ENCODE results near the gene RPS25. TPM values are rescaled to one million over a fixed set of nuclear protein-coding genes. Genes with fewer than 3 reads are reported as not detected.
A peak's percentile ranks its signal among the peaks of the same experiment; 100 is the strongest.

Gene RPS25
- total RNA-seq, 1 experiment from 2014 or later: 1,083 TPM

DNA sequence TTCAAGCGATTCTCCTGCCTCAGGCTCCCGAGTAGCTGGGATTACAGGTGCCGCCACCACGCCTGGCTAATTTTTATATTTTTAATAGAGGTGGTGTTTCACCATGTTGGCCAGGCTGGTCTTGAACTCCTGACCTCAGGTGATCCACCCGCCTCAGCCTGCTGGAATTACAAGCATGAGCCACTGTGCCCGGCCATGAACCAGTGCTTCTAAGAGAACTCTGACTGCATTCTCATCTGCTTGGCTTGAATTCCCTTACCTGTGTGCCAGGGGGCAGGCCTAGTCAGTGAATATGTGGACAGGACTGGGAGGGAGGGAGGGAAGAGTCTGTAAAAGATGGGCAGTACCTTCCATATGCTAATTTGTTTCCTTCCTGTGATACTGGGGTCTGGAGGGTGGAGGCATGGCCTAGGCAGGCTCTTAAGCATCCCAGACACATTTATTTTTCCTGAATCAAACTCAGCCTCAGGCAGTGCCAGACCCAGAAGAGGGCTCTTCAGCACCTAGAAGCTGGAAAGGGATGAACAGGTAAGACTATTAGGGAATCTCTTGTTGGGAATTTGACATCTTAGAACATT lies 6.6 kb downstream of the RPS25 start:
- ChIA-PET POLR2A (interaction anchor here (0.7 kb wide), 1 partner anchor 14 kb away, joined by 4 read pairs; the partner anchor contains the start of gene CENATAC), CTCF (no interaction called here)
- TF ChIP-seq SIN3A (IDR thresholded peaks at IDR 0.05; ENCODE audit: borderline replicate concordance, insufficient read depth, low read depth, low read length): no peak
- TF ChIP-seq TCF7L2 (IDR thresholded peaks at IDR 0.05; ENCODE audit: low read depth, low read length): no peak
- TF ChIP-seq REST (IDR thresholded peaks at IDR 0.05; ENCODE audit: insufficient read depth in 1 of 2, low read depth in 2 of 2, low read length in 1 of 2): no peak
- in situ Hi-C loops (cut with HindIII; ENCODE audit: low pct_unique_long_range_greater_than_20kb, low sequenced_read_pairs) (no loop called here), intact Hi-C loops (cut with micrococcal nuclease; ENCODE audit: unreplicated experiment) (no loop called here)
- Histone ChIP-seq H3K4me3 (ENCODE audit: low read depth in 2 of 2, low read length in 2 of 2) (no peak overlapping the region), H3K9me3 (ENCODE audit: control insufficient read depth, insufficient read depth, low read depth, low read length) (no peaks in the 10 kb centered on the region), H3K36me3 (ENCODE audit: control insufficient read depth, insufficient read depth, low read length) (peaks cover 17% of the 10 kb centered on the region), H3K27me3 (ENCODE audit: control insufficient read depth, insufficient read depth, low read length) (no peaks in the 10 kb centered on the region), H3K4me1 (ENCODE audit: control insufficient read depth, insufficient read depth, low read length) (peaks cover 13% of the 10 kb centered on the region), H3K27ac (ENCODE audit: low read length) (no peak overlapping the region)
- DNase-seq (ENCODE audit: low read depth, low spot score): no peak
- peak; percentile 11 for ATAC-seq
- BruUV-seq (replicated peaks): no TSS peak

GRCh38 chr11:119006656-119007055 lies 11.5 kb downstream of the RPS25 start:
- ChIA-PET CTCF (no interaction called here), POLR2A (no interaction called here)
- no peaks in the 10 kb centered on the region for H3K9me3 ChIP-seq (ENCODE audit: control insufficient read depth, insufficient read depth, low read depth, low read length)
- TF ChIP-seq REST (IDR thresholded peaks at IDR 0.05; ENCODE audit: insufficient read depth in 1 of 2, low read depth in 2 of 2, low read length in 1 of 2) (no peak), CTCF (IDR thresholded peaks at IDR 0.05) (no peak), SIN3A (IDR thresholded peaks at IDR 0.05; ENCODE audit: borderline replicate concordance, insufficient read depth, low read depth, low read length) (no peak), POLR2AphosphoS5 (IDR thresholded peaks at IDR 0.05; ENCODE audit: low read depth, low read length) (no peak), TCF7L2 (IDR thresholded peaks at IDR 0.05; ENCODE audit: low read depth, low read length) (no peak)
- no peak overlapping the region for H3K4me3 ChIP-seq (ENCODE audit: low read depth in 2 of 2, low read length in 2 of 2)
- no peaks in the 10 kb centered on the region for H3K27me3 ChIP-seq (ENCODE audit: control insufficient read depth, insufficient read depth, low read length)
- no peak for DNase-seq (ENCODE audit: low read depth, low spot score)
- intact Hi-C loops (cut with micrococcal nuclease; ENCODE audit: unreplicated experiment): no loop called here
- no peaks in the 10 kb centered on the region for H3K36me3 ChIP-seq (ENCODE audit: control insufficient read depth, insufficient read depth, low read length)
- no peak for ATAC-seq
- BruUV-seq (replicated peaks): no TSS peak
- in situ Hi-C loops (cut with HindIII; ENCODE audit: low pct_unique_long_range_greater_than_20kb, low sequenced_read_pairs): no loop called here
- H3K4me1 ChIP-seq (ENCODE audit: control insufficient read depth, insufficient read depth, low read length): no peaks in the 10 kb centered on the region
- H3K27ac ChIP-seq (ENCODE audit: low read length): no peak overlapping the region

All from Panc1 (cell line).